Raji (cell line): ENCODE data around the gene PALS2.

Experiments used
- POLR2A ChIP-seq: IDR thresholded peaks from 2 replicates; pipeline ENCODE4 v1.6.1; 2011; ENCODE audit warnings: low read depth, low read length, control low read depth; ENCODE audit not compliant: insufficient read depth

PALS2 gene, protein sequence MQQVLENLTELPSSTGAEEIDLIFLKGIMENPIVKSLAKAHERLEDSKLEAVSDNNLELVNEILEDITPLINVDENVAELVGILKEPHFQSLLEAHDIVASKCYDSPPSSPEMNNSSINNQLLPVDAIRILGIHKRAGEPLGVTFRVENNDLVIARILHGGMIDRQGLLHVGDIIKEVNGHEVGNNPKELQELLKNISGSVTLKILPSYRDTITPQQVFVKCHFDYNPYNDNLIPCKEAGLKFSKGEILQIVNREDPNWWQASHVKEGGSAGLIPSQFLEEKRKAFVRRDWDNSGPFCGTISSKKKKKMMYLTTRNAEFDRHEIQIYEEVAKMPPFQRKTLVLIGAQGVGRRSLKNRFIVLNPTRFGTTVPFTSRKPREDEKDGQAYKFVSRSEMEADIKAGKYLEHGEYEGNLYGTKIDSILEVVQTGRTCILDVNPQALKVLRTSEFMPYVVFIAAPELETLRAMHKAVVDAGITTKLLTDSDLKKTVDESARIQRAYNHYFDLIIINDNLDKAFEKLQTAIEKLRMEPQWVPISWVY

GRCh38 chr7:24572997-24573553, at the start of gene PALS2:
PALS2 (plus strand) TSS chr7:24573452; CDS start chr7:24623668, 50,216 bp downstream.
- TF ChIP-seq POLR2A, result peak; percentile 72

GRCh38 chr7:24531255-24531654, 42.0 kb upstream of the PALS2 start:
- no peak for TF ChIP-seq POLR2A

GRCh38 chr7:24536682-24537081, 36.6 kb upstream of the PALS2 start:
- no peak for TF ChIP-seq POLR2A

DNA sequence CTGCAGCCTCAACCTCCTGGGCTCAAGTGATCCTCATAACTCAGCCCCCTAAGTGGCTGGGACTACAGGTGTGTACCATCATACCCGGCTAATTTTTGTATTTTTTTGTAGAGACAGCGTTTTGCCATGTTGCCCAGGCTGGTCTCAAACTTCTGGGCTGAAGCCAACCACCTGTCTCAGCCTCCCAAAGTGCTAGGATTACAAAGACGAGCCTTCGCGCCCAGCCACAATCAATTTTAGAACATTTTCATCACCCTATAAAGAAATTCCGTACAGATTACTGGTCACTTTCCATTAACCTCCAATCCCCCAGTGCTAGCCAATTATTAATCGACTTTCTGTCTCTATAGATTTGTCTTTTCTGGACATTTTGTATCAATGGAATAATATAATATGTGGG, 32.3 kb upstream of the PALS2 start:
- TF ChIP-seq POLR2A, result no peak

GRCh38 chr7:24545215-24545614, 28.0 kb upstream of the PALS2 start:
- no peak for TF ChIP-seq POLR2A

GRCh38 chr7:24548390-24548789, 24.9 kb upstream of the PALS2 start:
- TF ChIP-seq POLR2A, result no peak

- TF ChIP-seq POLR2A, result no peak
These were observed 23.3 kb upstream of the PALS2 start for GRCh38 chr7:24549991-24550390.

DNA sequence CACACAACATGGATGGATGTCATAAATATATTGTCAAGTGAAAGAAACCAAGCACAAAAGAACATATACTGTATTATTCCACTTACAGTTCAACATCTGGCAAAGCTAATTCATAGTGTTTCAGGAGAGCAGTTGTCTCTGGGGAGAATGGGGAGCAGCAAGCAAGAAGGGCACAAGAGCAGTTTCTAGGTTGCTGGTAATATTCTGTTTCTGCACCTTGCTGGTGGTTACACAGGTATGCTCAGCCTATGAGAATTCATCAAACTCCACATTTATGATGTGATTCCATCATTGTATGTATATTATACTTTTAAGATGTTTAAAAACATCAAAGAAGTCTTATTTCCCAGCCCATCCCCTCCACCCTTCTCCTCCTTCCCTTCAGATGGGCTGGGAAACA, 18.1 kb upstream of the PALS2 start:
- TF ChIP-seq POLR2A, result no peak

GRCh38 chr7:24555719-24556118, 17.5 kb upstream of the PALS2 start:
- TF ChIP-seq POLR2A, result no peak

DNA sequence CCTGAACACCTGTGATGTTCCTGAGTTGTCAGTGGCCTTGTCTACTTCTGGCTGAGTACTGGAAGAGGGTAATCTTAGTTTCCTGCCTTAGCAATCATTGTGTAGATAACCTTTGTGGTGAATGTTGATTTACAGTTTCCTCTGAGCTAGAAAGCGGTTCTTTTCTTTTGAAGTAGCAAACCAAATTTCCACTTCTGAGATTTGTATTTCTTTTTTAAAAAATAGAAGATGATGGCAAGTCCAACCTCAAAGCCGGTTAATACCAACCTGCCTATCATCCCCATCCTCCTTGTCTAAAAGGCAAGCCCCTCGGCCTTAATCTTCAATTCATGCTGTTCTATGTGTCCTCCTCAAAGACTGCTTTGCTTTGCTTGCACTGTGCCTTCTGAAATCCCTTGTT, 12.5 kb upstream of the PALS2 start:
- no peak for TF ChIP-seq POLR2A

GRCh38 chr7:24566274-24566673, 7.0 kb upstream of the PALS2 start:
- TF ChIP-seq POLR2A, result no peak

GRCh38 chr7:24570983-24571382, 2.3 kb upstream of the PALS2 start:
- no peak for TF ChIP-seq POLR2A

DNA sequence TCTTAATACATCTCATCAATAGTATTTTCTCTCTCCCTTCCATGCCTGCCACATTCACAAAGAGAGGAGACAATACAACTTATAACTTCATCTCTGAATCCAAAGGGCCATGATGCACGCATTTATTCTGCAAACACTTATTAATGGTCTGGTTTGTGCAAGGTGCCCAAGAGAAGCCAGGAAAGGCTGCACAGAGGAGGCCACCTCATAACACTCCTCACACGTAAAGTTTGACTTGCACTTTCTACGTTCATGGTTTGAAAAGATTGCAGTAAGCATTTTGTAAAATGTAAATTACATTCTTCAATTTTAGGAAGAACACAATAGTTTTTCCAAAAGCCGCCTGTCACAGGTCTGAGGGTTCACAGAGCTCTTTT, 1.2 kb upstream of the PALS2 start:
- TF ChIP-seq POLR2A, result no peak

DNA sequence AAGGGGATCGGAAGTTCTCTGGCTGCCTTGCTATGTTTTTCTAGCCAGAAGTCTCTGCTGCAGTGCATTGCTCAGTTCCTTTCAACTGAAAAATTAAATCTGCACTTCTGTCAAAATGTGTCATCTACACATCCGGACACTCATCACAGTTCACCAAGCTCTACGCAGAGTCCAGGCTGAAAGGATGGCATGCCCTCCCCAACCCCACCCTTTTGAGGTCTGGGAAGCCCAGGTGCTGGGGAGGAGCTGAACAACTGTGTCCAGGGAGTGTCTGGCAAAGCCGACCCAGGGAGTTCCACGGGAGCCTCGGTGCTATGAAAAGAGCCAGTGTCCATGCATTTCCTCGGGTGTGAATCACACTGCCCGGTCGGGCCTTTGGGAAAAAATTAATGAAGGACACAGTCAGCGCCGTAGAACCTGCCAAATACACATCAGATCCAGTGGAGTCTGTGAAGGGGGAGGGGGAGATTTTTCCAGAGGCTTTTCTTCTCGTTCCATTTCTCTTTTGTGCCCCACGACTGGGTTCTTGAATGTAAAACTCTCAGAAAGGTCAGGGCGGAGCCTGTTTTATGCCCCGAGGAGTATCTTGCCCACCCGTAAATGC, 757 bp upstream of the PALS2 start:
- no peak for TF ChIP-seq POLR2A

GRCh38 chr7:24573554-24574338, 494 bp downstream of the PALS2 start:
- peak; percentile 28; the same call in 1 of the 2 replicates for TF ChIP-seq POLR2A
